A549 (cell line): ENCODE results near the gene CEP85L. TPM values are rescaled to one million over a fixed set of nuclear protein-coding genes. Genes with fewer than 3 reads are reported as not detected.

Source experiments
- ATAC-seq, 2 experiments: fragments of 200-7000 bp in 1 of 2; fragments of >200 bp in 1 of 2; cut with Nextera tagmentation in 1 of 2; cut with Tn5 transposase in 1 of 2; 3 replicates each; pipeline versions ENCODE4 v1.8.0 to v1.9.1; 2018 to 2020; ENCODE audit warnings: mild to moderate bottlenecking in 1 of 2, moderate library complexity in 1 of 2
- CTCF ChIA-PET: fragments of 300-600 bp; sonication (Branson Sonifier 250); formaldehyde crosslinking; extraction: SDS; loops from one replicate; lab custom pipeline; 2021; ENCODE audit warnings: antibody characterized with exemption, inconsistent platforms; lab: Yijun Ruan, JAX
- POLR2A ChIA-PET: fragments of 350-600 bp; formaldehyde crosslinking; extraction: SDS; loops from one replicate; lab custom pipeline; 2021; ENCODE audit warnings: antibody characterized with exemption, inconsistent platforms; lab: Yijun Ruan, JAX
- DNase-seq, 2 experiments: peaks; one replicate each; pipeline versions ENCODE4 v3.0.0 to v3.0.0-alpha.2; 2011 to 2016; ENCODE audit warnings: low read depth in 1 of 2, low spot score in 1 of 2
- FAIRE-seq: peaks from 2 replicates; lab custom pipeline; 2011; peaks lifted over from hg19 to GRCh38; lab: Jason Lieb, UNC
- H3K27ac ChIP-seq, 2 experiments: fragments of >200 bp; sonication (Bioruptor Twin); formaldehyde crosslinking; 3 replicates each; pipeline ENCODE4 v1.5.1; 2016 to 2017
- H3K4me1 ChIP-seq: fragments of >200 bp; sonication (Bioruptor Twin); formaldehyde crosslinking; 3 replicates; pipeline ENCODE4 v1.6.1; 2016
- H3K4me2 ChIP-seq: fragments of >200 bp; sonication (Bioruptor Twin); formaldehyde crosslinking; 3 replicates; pipeline ENCODE4 v1.6.1; 2016
- H3K4me3 ChIP-seq: fragments of >200 bp; sonication (Bioruptor Twin); formaldehyde crosslinking; 3 replicates; pipeline ENCODE4 v1.5.1; 2016
- H3K9me3 ChIP-seq: fragments of >200 bp; sonication (Bioruptor Twin); formaldehyde crosslinking; 3 replicates; pipeline ENCODE4 v1.6.1; 2016
- BHLHE40 ChIP-seq: IDR thresholded peaks from 2 replicates; pipeline ENCODE4 v1.6.1; 2012; ENCODE audit warnings: low read depth, low read length, inconsistent platforms
- CEBPB ChIP-seq, 2 experiments: fragments of >200 bp in 1 of 2; sonication (Bioruptor Twin) in 1 of 2; formaldehyde crosslinking in 1 of 2; IDR thresholded peaks; 2 replicates each; pipeline ENCODE4 v1.6.1; 2012 to 2016
- EP300 ChIP-seq, 2 experiments: fragments of >200 bp; sonication (Bioruptor Twin); formaldehyde crosslinking; IDR thresholded peaks; 2 replicates in 1 of 2; 3 replicates in 1 of 2; pipeline ENCODE4 v1.6.1; 2016 to 2017
- ESRRA ChIP-seq: fragments of 150-350 bp; IDR thresholded peaks from 2 replicates; pipeline ENCODE4 v1.6.1; 2014; ENCODE audit warnings: mild to moderate bottlenecking, low read length, borderline replicate concordance
- FOSB ChIP-seq: fragments of 250-450 bp; sonication (Bioruptor Pico); IDR thresholded peaks from 2 replicates; pipeline ENCODE4 v1.5.0; 2020; ENCODE audit warnings: mild to moderate bottlenecking, moderate library complexity
- FOSL2 ChIP-seq, 2 experiments: fragments of 450-650 bp in 1 of 2; fragments of >200 bp in 1 of 2; sonication (Bioruptor Twin) in 1 of 2; formaldehyde crosslinking; IDR thresholded peaks; 2 replicates each; pipeline versions ENCODE4 v1.5.0 to v1.6.1; 2016 to 2020; ENCODE audit warnings: mild to moderate bottlenecking in 1 of 2, moderate library complexity in 1 of 2
- FOXS1 ChIP-seq: fragments of 250-450 bp; sonication (Bioruptor Pico); IDR thresholded peaks from 2 replicates; pipeline ENCODE4 v1.5.0; 2020; ENCODE audit warnings: mild to moderate bottlenecking, moderate library complexity
- GATA3 ChIP-seq: IDR thresholded peaks from 2 replicates; pipeline ENCODE4 v1.6.1; 2012; ENCODE audit warnings: borderline replicate concordance
- HOXB13 ChIP-seq: fragments of 250-450 bp; sonication (Bioruptor Pico); IDR thresholded peaks from 2 replicates; pipeline ENCODE4 v1.5.0; 2020; ENCODE audit warnings: low read depth, mild to moderate bottlenecking, moderate library complexity
- JUN ChIP-seq, 2 experiments: fragments of >200 bp; sonication (Bioruptor Twin); formaldehyde crosslinking; IDR thresholded peaks; 2 replicates in 1 of 2; 3 replicates in 1 of 2; pipeline ENCODE4 v1.6.1; 2016 to 2017
- JUNB ChIP-seq: fragments of >200 bp; sonication (Bioruptor Twin); formaldehyde crosslinking; IDR thresholded peaks from 2 replicates; pipeline ENCODE4 v1.6.1; 2016
- MAFK ChIP-seq: fragments of 450-650 bp; IDR thresholded peaks from 2 replicates; pipeline ENCODE4 v1.6.1; 2014; ENCODE audit not compliant: partially characterized antibody
- NPAS2 ChIP-seq: fragments of 250-450 bp; sonication (Bioruptor Pico); IDR thresholded peaks from 2 replicates; pipeline ENCODE4 v1.8.0; 2022; ENCODE audit warnings: mild to moderate bottlenecking, moderate library complexity, borderline replicate concordance
- NR3C1 ChIP-seq: fragments of >200 bp; sonication (Bioruptor Twin); formaldehyde crosslinking; IDR thresholded peaks from 3 replicates; pipeline ENCODE4 v1.6.1; 2017
- POLR2A ChIP-seq: IDR thresholded peaks from 2 replicates; pipeline ENCODE4 v1.6.1; 2012; ENCODE audit warnings: mild to moderate bottlenecking, low read length
- POLR2AphosphoS2 ChIP-seq: conservative IDR thresholded peaks from 2 replicates; pipeline ENCODE4 v1.6.1; 2012; ENCODE audit warnings: low read length, improper control_type of control experiment, inconsistent platforms
- RAD21 ChIP-seq, 2 experiments: fragments of >200 bp in 1 of 2; sonication (Bioruptor Twin) in 1 of 2; formaldehyde crosslinking in 1 of 2; IDR thresholded peaks in 1 of 2; conservative IDR thresholded peaks in 1 of 2; 2 replicates in 1 of 2; 3 replicates in 1 of 2; pipeline ENCODE4 v1.6.1; 2012 to 2018; ENCODE audit warnings: inconsistent platforms in 1 of 2
- RCOR1 ChIP-seq: fragments of 150-350 bp; IDR thresholded peaks from 2 replicates; pipeline ENCODE4 v1.6.1; 2014; ENCODE audit warnings: antibody characterized with exemption, low read length, low read depth
- RNF2 ChIP-seq: fragments of 200-600 bp; sonication (generic); IDR thresholded peaks from 2 replicates; pipeline ENCODE4 v1.6.1; 2016; ENCODE audit warnings: low read depth, mild to moderate bottlenecking, antibody characterized with exemption, moderate library complexity, borderline replicate concordance
- ZC3H11A ChIP-seq: fragments of 450-650 bp; IDR thresholded peaks from 2 replicates; pipeline ENCODE4 v1.6.1; 2014; ENCODE audit warnings: antibody characterized with exemption, mild to moderate bottlenecking
- ZNF302 ChIP-seq: fragments of 250-450 bp; sonication (Bioruptor Pico); IDR thresholded peaks from 2 replicates; pipeline ENCODE4 v1.9.0; 2021; ENCODE audit warnings: inconsistent platforms, mild to moderate bottlenecking, moderate library complexity
- ZSCAN20 ChIP-seq: fragments of 250-450 bp; sonication (Bioruptor Pico); IDR thresholded peaks from 2 replicates; pipeline ENCODE4 v1.8.0; 2022; ENCODE audit warnings: mild to moderate bottlenecking, moderate library complexity
- WGBS: methylation state at CpG from one replicate; pipeline ENCODE4 v1.1.6; 2017; ENCODE audit errors: missing lambda C conversion rate; 5-methylcytosine and 5-hydroxymethylcytosine counted together
- polyA plus RNA-seq, 4 experiments: library from polyadenylated mRNA; depleted of rRNA in 3 of 4; stranded (reverse); fragments of >200 nt; fragmentation: RNase III in 1 of 4; extraction: RNeasy Plus Mini Kit Qiagen cat#74134 plus additional on column Dnase treatment in 1 of 4; gene quantifications; 2 replicates in 3 of 4; 3 replicates in 1 of 4; pipeline ENCODE4 v1.2.3, GENCODE V29; 2011 to 2017
- TF ChIP-seq, protein P1 (sequence below): fragments of 250-450 bp; sonication (Bioruptor Pico); IDR thresholded peaks from 2 replicates; pipeline ENCODE4 v1.5.0; 2021; ENCODE audit warnings: mild to moderate bottlenecking, moderate library complexity, borderline replicate concordance
- TF ChIP-seq, protein P2 (sequence below): fragments of >200 bp; sonication (Bioruptor Twin); formaldehyde crosslinking; IDR thresholded peaks from 3 replicates; pipeline ENCODE4 v1.6.1; 2016
- TF ChIP-seq, protein P3 (sequence below): IDR thresholded peaks from 2 replicates; pipeline ENCODE4 v1.6.1; 2012
- TF ChIP-seq, protein P4 (sequence below): fragments of >200 bp; sonication (Bioruptor Twin); formaldehyde crosslinking; IDR thresholded peaks from 2 replicates; pipeline ENCODE4 v1.6.1; 2016
- TF ChIP-seq, protein P5 (sequence below): fragments of 200-600 bp; sonication (generic); IDR thresholded peaks from 2 replicates; pipeline ENCODE4 v1.6.1; 2016; ENCODE audit warnings: antibody characterized with exemption, mild to moderate bottlenecking, moderate library complexity

The CEP85L gene
- polyA plus RNA-seq, 2 of the 4 experiments (the other 2 are of a cell fraction), result 1.3 to 3.4 TPM

DNA sequence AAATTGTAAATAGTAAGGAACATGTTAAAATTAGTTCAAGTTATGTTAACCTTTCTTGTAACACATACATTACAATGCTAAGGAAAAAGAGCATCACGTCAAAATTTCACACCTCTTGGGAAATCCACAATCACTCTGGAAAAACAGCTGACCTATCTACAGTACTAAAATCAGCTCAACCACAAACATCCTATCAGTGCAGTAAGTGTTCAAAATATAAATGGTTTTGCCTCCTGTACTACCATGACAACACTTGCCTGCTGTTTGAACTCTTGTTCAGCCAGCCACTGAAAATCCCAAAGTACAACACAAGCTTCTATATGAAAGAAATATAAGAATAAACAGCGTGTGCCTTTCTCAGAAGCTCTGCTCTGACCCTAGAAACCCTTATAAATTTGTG is 186.8 kb downstream of the CEP85L start:
- CTCF ChIA-PET, result interaction anchor here (0.5 kb wide), 1 partner anchor 65 kb away, joined by 3 read pairs; no protein-coding TSS in a partner anchor
- no peak for FAIRE-seq
- POLR2A ChIA-PET, result no interaction called here
- 83% methylated on average over 2 of the region's 2 CpGs for WGBS
- TF ChIP-seq EP300 (IDR thresholded peaks at IDR 0.05), result no peak
- TF ChIP-seq MAFK, result no peak
- no peak for TF ChIP-seq RCOR1
- TF ChIP-seq POLR2A, result no peak
- TF ChIP-seq, protein P1, sequence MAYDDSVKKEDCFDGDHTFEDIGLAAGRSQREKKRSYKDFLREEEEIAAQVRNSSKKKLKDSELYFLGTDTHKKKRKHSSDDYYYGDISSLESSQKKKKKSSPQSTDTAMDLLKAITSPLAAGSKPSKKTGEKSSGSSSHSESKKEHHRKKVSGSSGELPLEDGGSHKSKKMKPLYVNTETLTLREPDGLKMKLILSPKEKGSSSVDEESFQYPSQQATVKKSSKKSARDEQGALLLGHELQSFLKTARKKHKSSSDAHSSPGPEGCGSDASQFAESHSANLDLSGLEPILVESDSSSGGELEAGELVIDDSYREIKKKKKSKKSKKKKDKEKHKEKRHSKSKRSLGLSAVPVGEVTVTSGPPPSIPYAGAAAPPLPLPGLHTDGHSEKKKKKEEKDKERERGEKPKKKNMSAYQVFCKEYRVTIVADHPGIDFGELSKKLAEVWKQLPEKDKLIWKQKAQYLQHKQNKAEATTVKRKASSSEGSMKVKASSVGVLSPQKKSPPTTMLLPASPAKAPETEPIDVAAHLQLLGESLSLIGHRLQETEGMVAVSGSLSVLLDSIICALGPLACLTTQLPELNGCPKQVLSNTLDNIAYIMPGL, result no peak
- no peak for TF ChIP-seq POLR2AphosphoS2
- no peak for TF ChIP-seq BHLHE40
- no peak for TF ChIP-seq NR3C1
- no peak for TF ChIP-seq ZNF302 (CRISPR knock-in tag)
- TF ChIP-seq RNF2, result no peak
- no peak for TF ChIP-seq NPAS2 (CRISPR knock-in tag)
- TF ChIP-seq, protein P2, sequence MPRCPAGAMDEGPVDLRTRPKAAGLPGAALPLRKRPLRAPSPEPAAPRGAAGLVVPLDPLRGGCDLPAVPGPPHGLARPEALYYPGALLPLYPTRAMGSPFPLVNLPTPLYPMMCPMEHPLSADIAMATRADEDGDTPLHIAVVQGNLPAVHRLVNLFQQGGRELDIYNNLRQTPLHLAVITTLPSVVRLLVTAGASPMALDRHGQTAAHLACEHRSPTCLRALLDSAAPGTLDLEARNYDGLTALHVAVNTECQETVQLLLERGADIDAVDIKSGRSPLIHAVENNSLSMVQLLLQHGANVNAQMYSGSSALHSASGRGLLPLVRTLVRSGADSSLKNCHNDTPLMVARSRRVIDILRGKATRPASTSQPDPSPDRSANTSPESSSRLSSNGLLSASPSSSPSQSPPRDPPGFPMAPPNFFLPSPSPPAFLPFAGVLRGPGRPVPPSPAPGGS, result no peak
- TF ChIP-seq RAD21 (conservative IDR thresholded peaks at IDR 0.05 in 1 of 2, IDR thresholded peaks at IDR 0.05 in 1 of 2), result no peak
- TF ChIP-seq, protein P3, sequence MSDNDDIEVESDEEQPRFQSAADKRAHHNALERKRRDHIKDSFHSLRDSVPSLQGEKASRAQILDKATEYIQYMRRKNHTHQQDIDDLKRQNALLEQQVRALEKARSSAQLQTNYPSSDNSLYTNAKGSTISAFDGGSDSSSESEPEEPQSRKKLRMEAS, result no peak
- TF ChIP-seq JUNB, result no peak
- TF ChIP-seq FOSB (CRISPR knock-in tag), result no peak
- TF ChIP-seq ESRRA, result no peak
- TF ChIP-seq HOXB13 (CRISPR knock-in tag), result no peak
- TF ChIP-seq JUN (IDR thresholded peaks at IDR 0.05), result no peak
- TF ChIP-seq ZSCAN20 (CRISPR knock-in tag), result no peak
- no peak for ATAC-seq
- Histone ChIP-seq H3K27ac (no peak overlapping the region), H3K9me3 (no peaks in the 10 kb centered on the region), H3K4me2 (no peak overlapping the region), H3K4me1 (peaks cover 7% of the 10 kb centered on the region; the same call in 1 of the 3 replicates), H3K4me3 (no peak overlapping the region)
- no peak for DNase-seq

DNA sequence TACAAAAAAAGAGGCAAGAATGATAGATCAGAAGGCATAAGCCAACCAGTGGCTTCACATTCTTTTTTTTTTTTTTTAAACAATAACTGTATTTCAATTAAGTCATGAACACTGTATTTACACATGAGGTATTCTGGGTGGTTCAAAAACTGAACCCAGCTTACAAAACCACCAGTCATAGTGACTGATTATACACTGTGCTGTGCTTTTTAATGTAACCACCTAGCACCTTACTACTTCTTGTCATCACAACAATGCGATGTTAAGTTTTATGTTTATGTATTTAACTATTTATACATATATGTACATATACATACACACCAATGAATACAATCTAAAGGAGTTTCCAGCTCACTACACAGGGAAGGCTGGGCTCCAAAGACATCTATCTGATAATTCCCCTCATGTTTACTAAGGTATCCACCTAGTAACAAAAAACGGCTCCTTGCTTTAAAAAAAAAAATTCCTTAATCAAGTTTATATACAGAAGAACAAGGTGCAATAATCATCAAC is 190.4 kb downstream of the CEP85L start:
- Histone ChIP-seq H3K4me3 (no peak overlapping the region), H3K27ac (no peak overlapping the region), H3K9me3 (no peaks in the 10 kb centered on the region), H3K4me2 (no peak overlapping the region), H3K4me1 (no peaks in the 10 kb centered on the region)
- no peak for FAIRE-seq
- no peak for TF ChIP-seq CEBPB (IDR thresholded peaks at IDR 0.05)
- TF ChIP-seq RCOR1, result no peak
- CTCF ChIA-PET, result no interaction called here
- no peak for ATAC-seq
- WGBS, result 93% methylated on average over 2 of the region's 2 CpGs
- POLR2A ChIA-PET, result no interaction called here
- DNase-seq, result no peak

DNA sequence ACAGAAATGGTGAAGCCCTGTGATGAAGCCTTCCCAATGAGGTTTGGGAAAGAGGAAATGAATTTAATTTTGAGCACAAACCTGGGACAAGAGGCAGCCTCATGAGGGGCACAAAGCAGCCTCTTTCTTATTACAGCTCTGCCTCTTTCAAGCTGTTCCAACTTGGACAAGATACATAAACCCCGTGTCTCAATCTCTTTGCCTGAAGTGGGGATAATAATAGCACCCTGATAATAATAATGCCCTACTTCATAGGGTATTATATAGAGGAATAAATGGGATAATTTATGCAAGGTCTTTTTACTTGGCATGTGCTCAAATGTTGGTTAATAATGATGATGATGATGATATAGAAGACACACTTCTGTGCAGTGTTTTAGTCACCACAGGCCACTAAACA is 194.4 kb downstream of the CEP85L start:
- H3K9me3 ChIP-seq, result no peaks in the 10 kb centered on the region
- WGBS, result 0% methylated on average over 1 of the region's 1 CpG
- no peak overlapping the region for H3K27ac ChIP-seq
- ChIA-PET POLR2A (no interaction called here), CTCF (no interaction called here)
- no peaks in the 10 kb centered on the region for H3K4me1 ChIP-seq
- ATAC-seq, result no peak
- no peak for FAIRE-seq
- no peak for DNase-seq
- H3K4me3 ChIP-seq, result no peak overlapping the region
- no peak overlapping the region for H3K4me2 ChIP-seq
- TF ChIP-seq FOSL2 (IDR thresholded peaks at IDR 0.05), result no peak
- no peak for TF ChIP-seq FOSL2 (CRISPR knock-in tag; IDR thresholded peaks at IDR 0.05)
- no peak for TF ChIP-seq GATA3
- no peak for TF ChIP-seq FOXS1 (CRISPR knock-in tag)
- TF ChIP-seq JUN (IDR thresholded peaks at IDR 0.05), result no peak
- no peak for TF ChIP-seq CEBPB (IDR thresholded peaks at IDR 0.05)
- TF ChIP-seq, protein P4, sequence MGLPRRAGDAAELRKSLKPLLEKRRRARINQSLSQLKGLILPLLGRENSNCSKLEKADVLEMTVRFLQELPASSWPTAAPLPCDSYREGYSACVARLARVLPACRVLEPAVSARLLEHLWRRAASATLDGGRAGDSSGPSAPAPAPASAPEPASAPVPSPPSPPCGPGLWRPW, result no peak
- no peak for TF ChIP-seq ZC3H11A
- no peak for TF ChIP-seq ZNF302 (CRISPR knock-in tag)
- TF ChIP-seq, protein P5, sequence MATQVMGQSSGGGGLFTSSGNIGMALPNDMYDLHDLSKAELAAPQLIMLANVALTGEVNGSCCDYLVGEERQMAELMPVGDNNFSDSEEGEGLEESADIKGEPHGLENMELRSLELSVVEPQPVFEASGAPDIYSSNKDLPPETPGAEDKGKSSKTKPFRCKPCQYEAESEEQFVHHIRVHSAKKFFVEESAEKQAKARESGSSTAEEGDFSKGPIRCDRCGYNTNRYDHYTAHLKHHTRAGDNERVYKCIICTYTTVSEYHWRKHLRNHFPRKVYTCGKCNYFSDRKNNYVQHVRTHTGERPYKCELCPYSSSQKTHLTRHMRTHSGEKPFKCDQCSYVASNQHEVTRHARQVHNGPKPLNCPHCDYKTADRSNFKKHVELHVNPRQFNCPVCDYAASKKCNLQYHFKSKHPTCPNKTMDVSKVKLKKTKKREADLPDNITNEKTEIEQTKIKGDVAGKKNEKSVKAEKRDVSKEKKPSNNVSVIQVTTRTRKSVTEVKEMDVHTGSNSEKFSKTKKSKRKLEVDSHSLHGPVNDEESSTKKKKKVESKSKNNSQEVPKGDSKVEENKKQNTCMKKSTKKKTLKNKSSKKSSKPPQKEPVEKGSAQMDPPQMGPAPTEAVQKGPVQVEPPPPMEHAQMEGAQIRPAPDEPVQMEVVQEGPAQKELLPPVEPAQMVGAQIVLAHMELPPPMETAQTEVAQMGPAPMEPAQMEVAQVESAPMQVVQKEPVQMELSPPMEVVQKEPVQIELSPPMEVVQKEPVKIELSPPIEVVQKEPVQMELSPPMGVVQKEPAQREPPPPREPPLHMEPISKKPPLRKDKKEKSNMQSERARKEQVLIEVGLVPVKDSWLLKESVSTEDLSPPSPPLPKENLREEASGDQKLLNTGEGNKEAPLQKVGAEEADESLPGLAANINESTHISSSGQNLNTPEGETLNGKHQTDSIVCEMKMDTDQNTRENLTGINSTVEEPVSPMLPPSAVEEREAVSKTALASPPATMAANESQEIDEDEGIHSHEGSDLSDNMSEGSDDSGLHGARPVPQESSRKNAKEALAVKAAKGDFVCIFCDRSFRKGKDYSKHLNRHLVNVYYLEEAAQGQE, result no peak
- no peak for TF ChIP-seq JUNB
- TF ChIP-seq, protein P3, result no peak
